ENCODE results near the gene FAM187B.

GRCh38 chr19:35220315-35220921 is 8.1 kb downstream of the FAM187B start:
- no peak for TF ChIP-seq EZH2 (IDR thresholded peaks at IDR 0.05; ENCODE audit: borderline replicate concordance, low read length)
- TF ChIP-seq, protein P1, sequence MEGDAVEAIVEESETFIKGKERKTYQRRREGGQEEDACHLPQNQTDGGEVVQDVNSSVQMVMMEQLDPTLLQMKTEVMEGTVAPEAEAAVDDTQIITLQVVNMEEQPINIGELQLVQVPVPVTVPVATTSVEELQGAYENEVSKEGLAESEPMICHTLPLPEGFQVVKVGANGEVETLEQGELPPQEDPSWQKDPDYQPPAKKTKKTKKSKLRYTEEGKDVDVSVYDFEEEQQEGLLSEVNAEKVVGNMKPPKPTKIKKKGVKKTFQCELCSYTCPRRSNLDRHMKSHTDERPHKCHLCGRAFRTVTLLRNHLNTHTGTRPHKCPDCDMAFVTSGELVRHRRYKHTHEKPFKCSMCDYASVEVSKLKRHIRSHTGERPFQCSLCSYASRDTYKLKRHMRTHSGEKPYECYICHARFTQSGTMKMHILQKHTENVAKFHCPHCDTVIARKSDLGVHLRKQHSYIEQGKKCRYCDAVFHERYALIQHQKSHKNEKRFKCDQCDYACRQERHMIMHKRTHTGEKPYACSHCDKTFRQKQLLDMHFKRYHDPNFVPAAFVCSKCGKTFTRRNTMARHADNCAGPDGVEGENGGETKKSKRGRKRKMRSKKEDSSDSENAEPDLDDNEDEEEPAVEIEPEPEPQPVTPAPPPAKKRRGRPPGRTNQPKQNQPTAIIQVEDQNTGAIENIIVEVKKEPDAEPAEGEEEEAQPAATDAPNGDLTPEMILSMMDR (IDR thresholded peaks at IDR 0.05; ENCODE audit: low read length) = no peak
